ENCODE data around the gene ASPDH.
A peak's percentile ranks its signal among the peaks of the same experiment; 100 is the strongest.

The ASPDH gene

DNA sequence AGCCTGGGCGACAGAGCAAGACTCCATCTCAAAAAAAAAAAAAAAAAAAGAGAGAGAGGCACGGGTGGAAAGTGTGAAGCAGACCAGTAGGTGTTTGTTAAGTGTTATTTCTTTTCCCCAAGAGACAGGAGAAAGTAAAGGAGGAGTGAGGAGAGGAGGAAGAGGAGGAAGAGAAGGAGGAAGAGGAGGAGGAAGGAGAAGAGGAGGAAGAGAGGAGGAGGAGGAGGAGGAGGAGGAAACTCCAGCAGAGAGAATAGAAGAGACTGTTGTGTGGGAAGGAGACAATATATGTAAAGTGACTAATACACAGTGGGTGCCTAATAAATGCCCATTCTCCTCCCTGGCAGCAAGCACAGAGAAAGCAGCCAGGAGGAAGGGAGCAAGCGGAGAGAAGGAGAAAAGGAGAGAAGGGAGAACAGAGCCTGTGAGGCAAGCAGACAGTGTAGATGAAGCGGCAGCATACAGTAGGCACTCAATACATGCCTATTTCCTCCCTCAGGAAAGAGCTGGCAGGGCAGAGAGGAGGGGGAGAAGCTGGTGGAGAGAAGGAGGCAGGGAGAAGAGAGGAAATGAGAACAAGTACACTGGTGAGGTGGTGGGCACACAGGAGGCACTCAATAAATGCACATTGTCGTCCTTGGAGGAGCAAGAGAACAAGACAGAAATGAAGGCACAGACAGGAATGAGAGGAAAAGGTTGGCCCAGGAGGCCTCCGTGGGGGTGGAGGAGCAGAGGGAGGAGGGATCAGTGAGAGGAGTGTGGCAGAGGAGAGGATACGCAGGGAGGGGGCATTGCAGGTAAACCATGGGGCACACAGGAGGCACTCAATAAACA is 19.3 kb downstream of the ASPDH start:
- DNase-seq: no peak

DNA sequence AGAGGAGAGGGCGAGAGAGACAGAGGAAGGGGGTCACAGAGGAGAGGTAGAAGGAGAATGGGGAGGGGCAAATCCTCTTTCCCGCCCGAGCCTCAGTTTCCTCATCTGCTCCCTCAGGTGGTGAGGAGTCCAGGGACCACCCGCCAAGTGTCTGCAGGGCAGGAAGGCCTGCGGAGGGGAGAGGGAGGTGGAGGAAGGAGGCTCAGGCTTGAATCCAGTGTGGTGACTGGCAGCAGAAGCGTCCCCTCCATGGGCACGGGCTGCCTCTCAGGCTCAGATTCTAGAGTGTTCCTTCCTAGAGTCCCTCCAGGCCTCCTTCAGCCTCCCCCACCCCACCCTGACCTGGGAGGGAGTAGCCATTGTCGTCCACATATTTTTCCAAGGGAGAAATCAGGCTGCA is 20.5 kb downstream of the ASPDH start:
- DNase-seq: no peak

DNA sequence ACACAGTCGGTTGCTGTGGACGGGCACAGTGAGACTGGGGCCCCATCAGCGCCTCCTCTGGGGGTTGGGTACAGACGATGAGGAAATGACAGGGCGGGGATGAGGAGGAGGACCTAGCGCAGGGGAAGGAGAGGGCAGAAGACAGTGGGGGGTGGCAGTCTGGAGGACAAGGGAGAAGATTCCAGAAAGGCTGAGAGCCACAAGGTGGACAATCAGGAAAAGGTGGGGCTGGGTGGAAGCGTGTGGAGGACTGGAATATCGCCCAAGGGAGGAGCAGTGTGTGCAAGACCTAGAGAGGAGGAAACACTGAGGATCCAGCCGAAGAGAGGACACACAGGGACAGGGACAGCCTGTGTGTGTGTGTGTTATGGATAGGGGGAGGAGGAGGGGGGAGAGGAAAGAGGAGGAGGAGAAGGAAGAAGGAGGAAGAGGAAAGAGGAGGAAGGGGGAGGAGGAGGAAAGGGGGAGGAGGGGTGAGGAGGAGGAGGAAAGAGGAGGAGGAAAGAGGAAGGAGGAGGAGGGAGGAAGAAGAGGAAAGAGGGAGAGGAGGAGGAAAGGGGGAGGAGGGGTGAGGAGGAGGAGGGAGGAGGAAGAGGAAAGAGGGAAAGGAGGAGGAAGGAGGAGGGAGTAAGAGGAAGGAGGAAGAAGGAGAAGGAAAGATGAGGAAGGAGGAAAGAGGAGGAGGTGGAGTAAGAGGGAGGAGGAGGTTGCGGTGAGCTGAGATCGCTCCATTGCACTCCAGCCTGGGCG is 21.2 kb downstream of the ASPDH start:
- peak; percentile 37 for DNase-seq

DNA sequence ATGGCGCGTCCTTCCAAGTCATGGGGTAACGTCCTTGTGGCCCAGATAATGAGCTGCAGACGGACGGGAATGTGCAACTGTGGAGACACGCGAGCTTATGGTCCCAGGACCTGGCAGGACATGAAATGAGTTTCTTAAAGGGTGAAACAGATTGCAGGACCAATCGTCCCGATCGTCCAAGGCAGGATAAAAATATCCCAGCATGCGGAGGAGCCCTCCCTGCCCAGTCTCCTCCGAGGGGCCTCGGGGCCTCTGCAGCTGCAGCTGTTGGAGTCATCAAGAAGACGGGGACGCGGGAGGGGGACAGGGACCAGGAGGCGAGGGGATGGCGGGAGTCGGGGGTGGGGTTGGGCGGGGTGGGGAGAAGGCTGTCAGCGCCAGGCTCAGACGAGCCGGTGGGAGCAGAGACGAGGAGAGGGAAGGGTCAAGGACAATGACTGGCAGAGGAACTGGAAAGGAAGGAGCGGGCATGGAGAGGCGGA is 22.7 kb downstream of the ASPDH start:
- DNase-seq: no peak

DNA sequence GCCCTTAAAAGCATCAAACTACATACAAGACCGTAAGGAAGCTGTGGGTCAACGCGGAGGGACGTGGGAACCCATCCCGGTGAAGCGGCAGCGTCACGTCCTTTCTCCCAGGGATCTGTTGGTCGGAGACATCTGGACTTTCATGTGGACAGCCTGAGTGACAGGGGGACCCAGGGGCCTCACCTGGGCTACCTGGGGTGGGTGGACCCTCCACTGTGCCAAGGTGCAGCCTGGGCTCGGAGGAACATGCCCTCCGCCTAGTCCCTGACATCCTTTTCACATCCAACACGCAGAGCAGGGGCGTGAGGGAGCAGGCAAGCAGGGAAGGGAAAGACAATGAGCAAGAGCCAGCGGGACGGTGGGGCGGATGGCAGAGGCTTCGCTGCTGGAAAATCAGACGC is 23.3 kb downstream of the ASPDH start:
- no peak for DNase-seq

DNA sequence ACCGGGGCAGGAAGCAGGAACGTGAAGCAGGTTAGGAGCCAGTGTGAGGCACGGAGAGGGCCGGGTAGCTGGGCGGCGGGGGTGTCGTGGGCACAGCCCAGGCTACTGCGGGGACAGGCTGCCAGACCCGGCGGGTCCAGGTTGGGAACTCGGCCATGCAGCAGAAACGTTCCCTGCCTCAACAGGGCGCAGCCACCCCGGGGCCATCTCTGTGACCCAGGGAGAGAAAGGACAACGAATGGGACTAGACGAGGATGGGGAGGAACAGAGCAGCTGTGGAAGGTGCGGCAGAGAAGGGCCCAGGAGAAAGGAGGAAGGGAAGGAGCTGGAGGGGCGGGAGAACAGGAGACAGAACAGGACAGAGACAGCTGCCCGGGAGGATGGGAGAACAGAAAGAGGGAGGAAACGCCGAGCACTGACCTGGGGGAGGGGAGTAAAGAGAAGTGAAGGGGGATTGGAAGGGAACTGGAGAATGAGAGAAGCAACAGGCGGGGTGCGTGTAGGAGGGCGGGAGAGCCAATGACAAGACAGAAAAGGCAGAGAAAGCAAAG is 24.2 kb downstream of the ASPDH start:
- DNase-seq: no peak

- no peak for DNase-seq
Observed at GRCh38 chr19:50488389-50489194, 25.1 kb downstream of the ASPDH start.

GRCh38 chr19:50486823-50487515 is 26.7 kb downstream of the ASPDH start:
- DNase-seq: peak; percentile 33

- DNase-seq: no peak
Observed at GRCh38 chr19:50485284-50485955, 28.3 kb downstream of the ASPDH start.

GRCh38 chr19:50482916-50483315 is 30.8 kb downstream of the ASPDH start:
- DNase-seq: no peak

GRCh38 chr19:50482271-50482855 is 31.4 kb downstream of the ASPDH start:
- DNase-seq: no peak

DNA sequence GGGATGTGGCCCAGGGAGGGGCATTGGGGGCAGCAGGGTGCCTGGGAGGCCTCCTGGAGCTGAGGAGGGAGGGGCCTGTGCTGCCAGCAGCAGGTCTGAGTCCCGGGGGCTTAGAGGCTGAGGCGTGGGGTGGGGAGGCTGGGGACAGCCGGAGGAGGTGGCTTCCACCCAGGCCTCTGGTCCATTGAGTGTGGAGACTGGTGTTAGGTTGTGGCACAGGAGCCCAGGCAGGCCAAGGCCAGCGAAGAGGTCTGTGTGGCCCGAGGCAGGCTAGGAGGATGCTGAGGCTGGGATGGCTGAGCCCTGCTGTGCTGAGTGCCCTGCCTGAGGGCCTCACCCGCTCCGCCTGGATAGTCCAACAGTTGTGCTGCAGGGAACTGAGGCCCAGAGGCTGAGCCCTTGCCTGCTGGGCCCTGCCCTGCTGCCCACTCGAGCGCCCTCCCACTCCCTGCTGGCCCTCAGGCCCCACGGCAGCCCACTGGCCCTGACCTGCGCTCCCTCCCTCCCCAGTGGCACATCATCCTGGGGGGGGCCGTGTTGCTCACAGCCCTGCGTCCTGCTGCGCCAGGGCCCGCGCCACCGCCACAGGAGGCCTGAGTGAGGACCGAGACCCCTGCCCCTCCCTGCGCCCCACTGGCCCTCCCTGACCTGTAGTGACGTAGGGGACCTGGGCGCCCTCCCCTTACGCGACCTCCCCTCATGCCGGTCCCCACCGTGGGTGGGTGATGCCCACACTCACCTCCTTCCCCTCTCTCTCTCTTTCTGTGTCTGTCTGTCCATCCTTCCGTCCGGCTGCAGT is 32.2 kb downstream of the ASPDH start:
- DNase-seq: no peak

GRCh38 chr19:50480281-50481111 is 33.2 kb downstream of the ASPDH start:
- DNase-seq: no peak

DNA sequence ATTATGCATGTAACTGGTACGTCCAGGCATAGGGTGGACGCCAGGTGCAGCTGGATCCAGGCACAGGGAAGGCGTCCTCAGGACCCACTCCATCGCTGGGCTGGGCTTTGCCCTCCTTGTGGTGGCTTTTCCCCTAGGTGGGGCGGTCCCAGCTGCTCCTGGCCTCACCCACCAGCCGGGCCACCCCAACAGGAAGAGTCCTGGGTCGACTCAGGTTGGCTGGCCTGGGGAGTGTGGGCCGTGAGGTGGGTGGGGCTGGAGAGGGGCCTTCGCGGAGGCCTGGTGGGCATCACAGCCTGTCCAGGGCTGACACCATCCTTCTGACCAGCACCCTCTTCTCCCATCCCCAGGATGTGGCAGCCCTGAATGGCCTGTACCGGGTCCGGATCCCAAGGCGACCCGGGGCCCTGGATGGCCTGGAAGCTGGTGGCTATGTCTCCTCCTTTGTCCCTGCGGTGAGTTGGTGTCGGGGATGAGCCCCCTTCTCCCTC is 33.9 kb downstream of the ASPDH start:
- no peak for DNase-seq

- no peak for DNase-seq
Observed at GRCh38 chr19:50478901-50479715, 34.6 kb downstream of the ASPDH start.

- DNase-seq: no peak
Observed at GRCh38 chr19:50477751-50478515, 35.8 kb downstream of the ASPDH start.

- no peak for DNase-seq
Observed at GRCh38 chr19:50476907-50477238, 36.8 kb downstream of the ASPDH start.
